GM21390 (cell line): Measurements from ENCODE around the gene C1orf167.
"Not testable (repeated sequence)": the region's sequence is repeated elsewhere in the genome, so short reads cannot be mapped to it uniquely, and the experiment has no call there.

Experiments
- ATAC-seq: cut with Tn5 transposase; IDR thresholded peaks from one replicate; pipeline ENCODE4 v1.9.1; 2021; ENCODE audit not compliant: unreplicated experiment

Gene C1orf167

DNA sequence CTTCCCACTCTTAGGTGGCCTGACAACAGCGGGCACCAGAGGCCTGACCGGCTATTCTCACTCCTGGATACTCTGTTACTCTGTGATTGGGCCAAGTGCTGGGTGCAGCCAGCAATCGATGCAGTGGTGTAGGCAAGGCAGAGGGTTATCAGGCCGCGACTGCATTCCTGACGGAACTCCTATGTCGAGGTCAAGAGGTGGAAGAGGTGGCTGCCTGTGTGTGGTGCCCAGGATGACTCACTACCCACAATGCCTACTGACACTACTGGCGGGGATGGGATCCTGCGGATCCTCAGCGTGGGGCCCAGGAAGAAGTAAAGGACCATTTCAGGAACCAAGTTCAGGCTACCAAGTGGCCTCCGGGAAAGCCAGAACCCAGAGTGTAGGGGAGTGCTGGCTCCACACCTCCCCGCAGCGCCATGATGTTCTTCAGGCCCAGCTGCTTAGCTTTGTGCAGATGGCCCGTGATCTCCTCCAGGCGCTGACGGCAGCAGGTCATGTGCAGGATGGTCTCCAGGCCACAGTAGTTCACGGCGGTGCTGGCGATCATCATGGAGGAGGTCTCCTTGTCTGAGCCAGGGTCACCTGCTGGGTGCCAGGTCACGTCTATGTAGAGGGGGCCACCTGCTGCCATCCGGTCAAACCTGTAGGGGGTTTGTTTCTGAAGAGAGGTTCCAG lies 38.9 kb downstream of the C1orf167 start:
- ATAC-seq, result no peak

DNA sequence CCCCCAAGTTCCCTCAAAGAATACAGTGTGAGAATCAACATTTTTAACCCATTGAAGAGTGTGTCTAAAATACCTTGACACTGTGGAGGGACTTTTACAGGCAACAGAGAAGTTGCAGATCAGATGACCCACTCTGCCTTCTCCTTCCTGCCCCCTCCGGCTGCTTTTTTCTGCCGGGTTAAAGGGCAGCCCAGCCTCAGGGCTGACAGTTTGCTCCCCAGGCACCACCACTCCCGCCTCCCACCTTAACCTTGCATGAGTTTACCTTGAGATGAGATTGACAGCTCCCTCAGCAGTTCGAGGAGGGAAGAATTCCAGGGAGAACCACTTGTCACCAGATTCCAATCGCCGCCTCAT lies 40.6 kb downstream of the C1orf167 start:
- no peak for ATAC-seq

DNA sequence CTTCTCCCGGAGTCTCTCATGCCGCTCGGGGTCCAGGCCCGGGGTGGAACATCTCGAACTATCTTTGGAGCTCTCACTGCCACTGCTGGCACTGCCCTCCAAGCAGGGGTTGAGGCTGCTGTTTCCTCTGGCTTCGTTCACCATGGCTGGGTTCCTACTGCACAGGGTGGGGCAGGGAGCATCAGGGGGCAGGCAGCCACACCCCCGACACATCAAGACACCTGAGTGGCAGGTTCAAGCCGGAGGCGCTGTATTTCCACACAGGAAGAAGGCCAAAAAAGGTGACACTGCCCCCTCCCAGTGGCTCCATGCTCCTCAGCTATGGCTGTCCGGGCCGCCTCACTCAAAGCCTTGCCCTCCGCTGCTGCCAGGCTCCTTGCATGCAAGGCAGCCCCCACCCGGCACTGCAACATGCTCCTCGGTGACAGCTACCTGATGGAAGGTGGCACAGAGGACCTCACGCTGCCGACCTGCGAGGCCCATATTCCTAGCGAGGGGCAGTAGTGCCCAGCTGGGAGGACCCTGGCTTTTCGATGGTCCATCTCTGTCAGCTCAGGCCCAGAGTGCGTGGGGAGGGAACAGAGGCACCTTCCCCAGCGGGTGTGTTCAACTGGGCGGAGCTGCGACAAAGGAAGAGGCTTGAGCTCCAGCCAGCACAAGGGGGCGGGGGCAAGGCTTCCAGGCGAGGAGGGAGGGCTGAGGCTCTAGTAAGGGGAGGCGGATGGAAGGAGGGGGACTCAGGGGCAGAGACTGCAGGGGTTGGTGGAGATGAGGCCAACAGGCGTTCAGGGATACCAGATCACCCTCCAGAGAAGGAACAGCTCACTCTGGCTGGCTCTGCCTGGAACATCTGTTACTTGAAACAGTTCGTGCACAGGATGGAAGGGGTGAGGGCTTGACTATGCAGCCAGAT lies 41.2 kb downstream of the C1orf167 start:
- peak; percentile 29 for ATAC-seq

DNA sequence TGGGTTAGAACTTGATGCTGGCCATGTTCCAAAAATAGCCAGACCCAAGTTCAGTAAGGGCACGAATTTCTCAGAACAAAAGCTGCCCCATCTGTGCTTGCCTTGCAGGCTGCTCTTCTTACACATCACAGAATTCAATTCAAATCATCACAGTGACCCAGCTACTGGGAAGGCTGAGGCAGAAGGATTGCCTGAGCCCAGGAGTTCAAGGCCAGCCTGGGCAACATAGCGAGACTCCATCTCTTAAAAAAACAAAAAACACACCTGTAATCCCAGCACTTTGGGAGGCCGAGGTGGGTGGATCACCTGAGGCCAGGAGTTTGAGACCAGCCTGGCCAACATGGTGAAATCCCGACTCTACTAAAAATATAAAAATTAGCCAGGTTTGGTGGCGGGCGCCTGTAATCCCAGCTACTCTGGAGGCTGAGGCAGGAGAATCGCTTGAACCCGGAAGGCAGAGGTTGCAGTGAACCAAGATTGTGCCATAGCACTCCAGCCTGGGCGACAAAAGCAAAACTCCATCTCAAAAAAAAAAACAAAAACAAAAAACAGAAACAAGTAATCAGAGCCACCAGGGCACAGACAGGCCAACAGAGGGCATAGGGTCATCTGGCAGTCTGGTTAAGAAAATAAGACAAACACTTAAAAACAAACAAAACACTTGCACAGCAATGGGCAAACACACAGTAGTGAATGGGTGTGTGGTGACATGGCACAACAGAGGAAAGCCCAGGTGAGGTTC lies 42.1 kb downstream of the C1orf167 start:
- not testable (repeated sequence) for ATAC-seq

DNA sequence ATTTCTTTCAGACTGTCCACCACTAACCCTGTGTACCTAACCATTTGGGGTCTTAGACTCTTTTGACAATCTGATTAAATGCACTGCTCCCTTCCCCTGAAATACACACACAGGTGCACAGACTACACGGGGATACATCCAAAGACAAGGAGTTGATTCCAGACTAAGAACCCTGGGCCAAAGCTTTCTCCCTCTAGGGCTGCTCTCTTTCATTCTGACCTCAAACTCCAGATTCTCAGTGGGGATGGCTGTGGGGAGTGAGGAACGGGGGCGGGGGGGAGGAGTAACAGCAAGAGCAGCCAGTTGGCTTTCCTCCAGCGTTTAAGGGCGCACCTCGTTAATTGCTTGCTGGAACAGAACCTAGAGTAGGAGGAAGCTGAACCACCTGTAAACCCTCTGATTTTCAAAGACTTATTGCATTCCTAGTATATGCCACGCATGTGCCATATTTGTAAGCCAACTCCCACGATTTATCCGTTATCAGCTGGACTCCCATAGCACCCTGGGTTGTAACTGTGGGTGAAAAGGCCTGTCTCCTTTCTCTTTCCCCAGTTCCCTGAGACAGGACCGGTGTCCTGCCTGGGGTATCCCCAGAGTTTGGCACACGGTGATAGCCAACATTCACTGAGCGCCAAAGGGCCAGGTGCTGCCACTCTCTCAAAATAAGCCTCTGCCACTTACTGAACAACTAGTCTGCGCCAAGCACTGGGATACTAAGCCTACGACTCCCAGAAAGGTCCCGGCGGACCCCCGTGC lies 42.9 kb downstream of the C1orf167 start:
- no peak for ATAC-seq

DNA sequence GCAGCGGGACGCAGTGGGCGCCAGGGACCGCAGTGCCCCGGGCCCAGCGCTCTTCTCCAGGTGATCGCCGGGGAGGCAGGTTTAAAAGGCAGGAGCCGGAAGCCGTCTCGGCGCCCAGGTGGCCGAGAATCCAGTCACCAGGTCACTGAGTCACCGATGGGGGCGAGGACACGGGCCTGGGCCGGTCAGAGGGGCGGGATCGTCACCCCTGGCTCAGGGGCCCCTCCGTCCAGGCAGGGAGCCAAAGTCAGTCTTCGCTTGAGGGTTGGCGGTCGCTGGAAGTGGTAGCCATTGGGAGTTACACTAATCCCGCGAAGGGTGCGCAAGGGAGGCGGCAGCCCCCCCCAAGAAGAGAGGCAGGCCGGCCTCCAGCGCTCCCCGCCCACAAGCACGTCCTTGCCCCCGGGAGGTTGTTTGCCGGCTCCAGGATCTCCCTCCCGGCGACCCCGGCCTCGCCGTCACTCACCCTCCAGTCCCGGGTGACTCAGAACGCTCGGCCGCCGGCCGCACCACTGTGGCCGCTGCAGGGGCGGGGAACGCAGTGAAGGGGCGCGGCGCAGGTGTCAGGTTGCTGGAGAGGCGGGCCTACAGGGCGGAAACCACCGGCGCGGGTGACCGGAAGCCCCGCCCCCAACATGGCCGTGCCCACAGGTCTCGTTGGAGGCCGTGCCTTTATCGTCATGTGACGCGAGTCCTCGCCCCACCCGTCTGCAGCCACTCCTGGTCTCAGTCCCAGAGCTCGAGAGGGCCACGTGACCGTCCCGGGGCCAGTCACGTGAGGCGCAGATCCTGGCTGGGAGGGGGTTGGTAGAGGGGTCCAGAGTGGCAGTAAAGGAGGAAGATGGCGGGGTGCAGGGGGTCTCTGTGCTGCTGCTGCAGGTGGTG lies 43.7 kb downstream of the C1orf167 start, which contains the start of the genes CLCN6 and MTHFR:
Gene CLCN6, plus strand, starts transcription at position 770 of the 885 bp plus-strand sequence. Its CDS starts 72 bp downstream, at position 842.
Gene MTHFR, minus strand, starts transcription at position 543 of the 885 bp plus-strand sequence. CDS start 2,848 bp downstream, outside the sequence.
- peak; percentile 78 for ATAC-seq

DNA sequence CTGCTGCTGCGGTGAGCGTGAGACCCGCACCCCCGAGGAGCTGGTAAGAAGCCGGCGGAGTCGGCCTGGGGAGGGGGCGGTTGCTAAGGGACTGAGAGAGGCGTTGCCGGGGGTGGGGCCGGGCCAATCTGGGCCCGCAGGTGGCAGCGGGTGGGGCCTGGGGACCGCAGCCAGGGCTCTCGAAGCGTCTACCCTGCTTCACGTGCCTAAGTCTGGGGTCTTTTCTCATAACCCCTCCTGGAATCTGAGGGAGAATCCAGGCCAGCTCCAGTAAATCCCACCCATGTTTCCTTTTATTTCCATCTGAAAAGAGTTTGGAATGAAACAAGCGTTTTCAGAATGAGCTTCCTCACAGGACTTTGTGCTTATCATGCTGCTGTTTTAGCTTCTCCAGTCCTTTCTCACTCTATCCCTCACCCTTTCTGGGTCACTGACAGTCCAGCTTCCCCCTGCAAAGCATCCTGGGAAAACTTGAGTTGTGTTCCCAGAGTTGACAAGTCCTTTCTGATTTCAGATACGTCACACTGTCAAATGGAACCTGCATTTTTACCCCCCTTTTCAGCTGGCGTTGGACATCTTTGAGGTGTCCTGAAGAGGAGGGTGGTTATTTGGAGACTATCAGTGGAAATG lies 44.4 kb downstream of the C1orf167 start:
- ATAC-seq, result peak; percentile 39

DNA sequence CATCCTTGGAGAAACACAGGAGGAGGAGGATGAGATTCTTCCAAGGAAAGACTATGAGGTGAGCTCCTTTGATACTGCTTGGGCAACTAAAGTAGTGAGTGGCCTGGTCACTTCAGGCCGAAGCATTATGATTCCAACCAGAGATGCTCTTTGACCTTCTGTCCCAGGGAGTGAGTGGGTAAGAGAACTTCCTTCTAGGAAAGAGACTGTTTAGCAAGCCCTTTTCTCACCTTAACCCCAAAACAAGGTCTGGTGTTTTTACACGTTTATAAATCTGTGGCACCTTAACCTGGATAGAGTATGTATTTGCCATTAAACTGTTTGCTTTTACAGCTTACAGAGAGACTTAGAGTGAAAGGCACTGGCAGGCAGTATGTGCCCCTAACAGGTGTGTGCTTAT lies 45.1 kb downstream of the C1orf167 start:
- no peak for ATAC-seq

DNA sequence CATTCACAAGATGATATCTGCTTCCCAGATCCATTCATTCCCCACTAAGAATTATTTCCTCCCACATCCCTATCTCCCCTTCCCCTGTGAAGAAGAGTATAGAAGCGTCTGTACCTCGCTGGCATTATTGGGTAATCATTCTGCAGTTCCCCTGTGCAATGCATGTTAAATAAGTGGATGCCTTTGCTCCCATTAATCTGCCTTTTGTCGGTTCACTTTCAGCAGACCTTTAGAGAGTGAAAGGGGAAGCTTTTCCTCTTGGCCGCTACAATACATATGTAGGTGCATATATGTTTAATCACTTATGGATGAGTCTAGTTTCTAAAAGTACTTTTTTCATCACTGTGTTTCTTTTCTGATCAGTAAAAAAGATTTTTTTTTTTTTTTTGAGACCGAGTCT lies 51.0 kb downstream of the C1orf167 start:
- no peak for ATAC-seq

DNA sequence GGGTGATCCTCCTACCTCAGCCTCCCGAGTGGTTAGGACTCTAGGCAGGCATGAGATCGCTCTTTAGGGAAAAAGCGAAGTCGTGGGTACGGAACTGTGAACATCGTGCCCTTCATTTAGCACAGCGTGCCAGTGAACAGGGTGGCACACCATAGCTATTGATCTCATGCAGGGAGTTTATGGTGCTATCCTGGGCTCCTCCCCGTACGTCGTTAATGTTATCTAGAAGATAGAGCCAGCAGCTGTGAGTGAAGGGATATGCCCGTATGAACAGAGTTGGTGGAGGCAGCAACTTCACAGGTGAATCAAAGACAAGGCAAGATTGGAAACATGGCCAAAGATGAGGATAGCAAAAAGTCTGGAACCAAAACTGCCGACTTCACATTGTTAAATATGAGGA lies 55.2 kb downstream of the C1orf167 start:
- no peak for ATAC-seq

DNA sequence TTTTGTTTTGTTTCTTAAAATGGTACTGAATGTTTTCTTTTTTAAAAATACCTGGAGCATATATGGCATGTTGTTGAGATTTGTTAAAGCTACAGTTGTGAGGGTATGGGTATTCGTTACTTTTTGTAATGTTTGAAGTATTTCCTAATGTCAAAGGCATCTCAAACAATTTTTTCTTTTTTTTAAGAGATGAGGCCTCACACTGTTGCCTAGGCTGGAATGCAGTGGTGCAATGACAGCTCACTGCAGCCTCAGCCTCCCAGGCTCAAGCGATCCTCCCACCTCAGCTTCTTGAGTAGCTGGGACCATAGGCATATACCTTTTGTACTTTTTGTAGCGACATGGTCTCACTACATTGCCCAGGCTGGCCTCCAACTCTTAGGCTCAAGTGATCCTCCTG lies 60.1 kb downstream of the C1orf167 start:
- no peak for ATAC-seq

DNA sequence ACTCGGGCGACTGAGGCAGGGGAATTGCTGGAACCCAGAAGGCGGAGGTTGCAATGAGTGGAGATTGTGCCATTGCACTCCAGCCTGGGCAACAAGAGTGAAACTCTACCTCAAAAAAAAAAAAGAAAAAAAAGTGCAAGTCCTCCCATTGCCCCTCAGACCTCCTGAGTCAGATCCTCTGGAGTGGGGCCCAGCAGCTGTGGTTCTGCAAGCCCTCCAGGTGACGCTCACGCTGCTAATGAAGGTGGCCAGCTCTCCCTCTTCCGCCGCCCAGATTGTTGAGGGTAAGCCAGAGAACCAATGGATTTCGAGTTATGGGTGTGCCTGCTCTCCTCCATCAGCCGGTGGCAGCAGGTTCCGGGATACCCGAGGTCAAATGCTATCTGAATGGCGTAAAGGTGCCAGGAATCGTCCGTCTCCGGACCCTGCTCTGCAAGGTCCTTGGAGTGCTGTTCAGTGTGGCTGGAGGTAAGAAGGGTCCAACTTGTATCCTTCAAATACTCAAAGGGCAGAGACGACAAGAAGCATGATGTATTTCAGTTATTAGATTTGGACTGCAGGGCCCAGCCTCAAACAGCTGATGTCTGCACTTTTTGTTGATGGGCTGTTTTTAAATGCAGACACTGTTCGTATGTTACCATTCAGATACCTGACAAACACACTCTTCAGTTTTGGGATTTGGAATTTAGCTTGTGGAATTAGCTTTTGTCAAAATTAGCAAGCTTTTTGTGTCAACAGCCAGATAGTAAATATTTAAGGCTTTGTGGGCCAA lies 61.6 kb downstream of the C1orf167 start:
- ATAC-seq, result no peak

DNA sequence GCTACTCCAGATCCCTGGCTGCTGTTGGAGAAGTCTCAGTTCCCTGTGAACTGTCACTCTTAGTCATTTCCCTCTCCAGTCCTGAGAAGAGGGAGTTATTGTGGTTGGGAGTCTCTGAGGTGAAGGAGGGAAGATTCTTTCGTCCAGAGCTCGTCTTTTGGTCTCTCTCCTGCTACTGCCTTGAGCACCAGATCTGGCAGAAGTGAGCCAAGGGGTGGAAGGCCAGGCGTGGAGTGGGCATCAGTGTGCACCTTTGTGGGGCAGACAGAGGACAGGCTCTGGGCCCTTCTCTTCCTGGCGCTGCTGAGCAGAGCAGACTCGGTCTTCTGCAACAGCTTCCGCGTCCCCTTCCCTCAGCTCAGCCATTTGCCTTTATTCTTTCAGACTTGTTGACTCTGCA lies 63.1 kb downstream of the C1orf167 start:
- no peak for ATAC-seq

DNA sequence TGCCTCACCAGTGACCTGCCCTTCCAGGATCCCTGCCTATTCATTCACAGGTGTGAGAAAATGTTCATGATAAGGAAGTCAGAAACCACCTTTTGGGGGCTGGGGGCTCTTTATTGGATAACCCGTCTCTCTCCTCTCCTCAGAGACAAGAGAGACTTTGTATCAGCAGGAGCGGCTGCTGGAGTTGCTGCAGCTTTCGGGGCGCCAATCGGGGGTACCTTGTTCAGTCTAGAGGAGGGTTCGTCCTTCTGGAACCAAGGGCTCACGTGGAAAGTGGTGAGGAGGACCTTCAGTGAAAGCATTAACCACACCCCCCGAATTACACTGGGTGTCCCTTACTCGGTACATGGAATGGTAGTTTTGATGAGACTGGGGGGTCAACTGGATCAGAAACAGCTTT lies 65.0 kb downstream of the C1orf167 start:
- no peak for ATAC-seq

DNA sequence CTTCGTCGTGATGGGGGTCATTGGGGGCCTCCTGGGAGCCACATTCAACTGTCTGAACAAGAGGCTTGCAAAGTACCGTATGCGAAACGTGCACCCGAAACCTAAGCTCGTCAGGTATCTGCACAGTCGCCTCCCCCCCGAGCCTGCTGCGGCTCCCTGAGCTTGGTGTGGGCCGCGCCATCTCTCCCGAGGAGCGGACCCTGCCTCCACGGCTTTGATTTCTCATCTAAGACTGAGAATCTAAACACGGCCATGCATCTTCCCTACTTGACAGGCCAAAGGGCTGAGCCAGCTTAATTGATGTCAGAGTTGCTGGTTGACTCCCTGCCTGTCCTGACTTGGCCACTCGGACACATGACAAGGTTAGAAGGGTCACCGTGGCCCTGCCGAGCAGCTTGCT lies 66.5 kb downstream of the C1orf167 start:
- no peak for ATAC-seq

DNA sequence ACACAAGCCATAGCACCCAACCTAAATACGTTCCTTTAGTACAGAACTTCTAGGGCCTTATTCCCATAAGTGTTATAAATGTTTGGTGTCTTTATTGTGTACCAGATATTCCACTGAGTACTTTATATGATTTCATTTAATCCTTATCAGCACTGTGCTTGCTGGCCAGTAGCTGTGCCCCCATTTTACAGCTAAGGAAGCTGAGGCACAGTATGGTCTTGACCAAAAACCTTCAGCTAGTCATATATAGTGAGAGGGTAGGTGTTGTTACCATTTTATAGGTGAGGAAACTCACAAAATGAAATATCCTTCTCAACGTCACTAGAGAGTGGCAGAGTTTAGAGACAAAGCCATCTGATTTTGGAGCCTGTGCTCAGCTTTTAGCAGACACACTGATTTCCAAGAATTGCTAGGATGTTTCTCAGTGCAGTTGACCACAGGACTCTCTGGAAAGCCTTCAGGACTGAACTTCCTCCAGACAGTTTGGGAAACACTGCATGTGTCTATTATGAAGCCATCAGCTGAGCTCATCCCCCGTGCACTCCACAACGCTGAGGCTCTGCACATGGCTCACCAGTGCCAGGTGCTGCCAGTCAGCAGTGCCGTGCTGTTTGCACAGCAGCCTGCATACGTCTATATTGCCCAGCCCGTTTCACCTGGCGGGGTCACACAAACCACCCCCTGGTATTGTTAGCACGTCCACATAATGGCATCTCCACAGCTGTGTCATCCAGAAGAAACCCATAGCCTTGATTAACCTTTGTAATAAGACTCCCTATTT lies 70.1 kb downstream of the C1orf167 start:
- ATAC-seq, result no peak

DNA sequence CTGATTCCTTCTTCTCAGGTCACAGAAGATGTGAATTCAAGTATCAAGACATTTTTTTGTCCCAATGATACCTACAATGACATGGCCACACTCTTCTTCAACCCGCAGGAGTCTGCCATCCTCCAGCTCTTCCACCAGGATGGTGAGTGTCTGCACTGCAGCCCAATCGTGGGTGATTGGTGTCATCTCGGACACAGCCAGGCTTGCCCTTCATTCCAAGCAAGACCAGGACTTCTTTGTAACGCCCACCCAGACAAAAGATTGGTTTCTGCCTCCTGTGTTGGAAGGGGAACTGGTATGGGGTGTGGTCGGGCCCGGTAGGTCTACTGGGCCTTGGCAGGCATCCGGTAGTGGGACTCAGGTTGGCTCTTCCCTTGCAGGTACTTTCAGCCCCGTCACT lies 71.5 kb downstream of the C1orf167 start:
- ATAC-seq, result no peak

DNA sequence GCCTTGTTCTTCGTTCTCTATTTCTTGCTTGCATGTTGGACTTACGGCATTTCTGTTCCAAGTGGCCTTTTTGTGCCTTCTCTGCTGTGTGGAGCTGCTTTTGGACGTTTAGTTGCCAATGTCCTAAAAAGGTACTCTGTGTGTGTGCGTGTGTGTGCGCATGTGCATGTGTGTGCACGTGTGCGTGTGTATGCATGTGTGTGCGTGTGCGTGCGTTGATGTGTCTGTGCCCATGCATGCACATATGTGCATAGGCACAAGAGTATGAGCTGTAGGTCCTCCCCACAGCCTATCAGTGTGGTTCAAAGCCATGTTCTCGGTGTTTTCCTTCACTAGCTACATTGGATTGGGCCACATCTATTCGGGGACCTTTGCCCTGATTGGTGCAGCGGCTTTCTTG lies 71.9 kb downstream of the C1orf167 start:
- ATAC-seq, result no peak
